CD4-positive, alpha-beta T cell (primary cell): ENCODE measurements around the gene MYOM3. TPM values are rescaled to one million over a fixed set of nuclear protein-coding genes. Genes with fewer than 3 reads are reported as not detected.

Experiments
- ATAC-seq: fragments of 200-7000 bp; cut with Tn5 transposase; one replicate; pipeline ENCODE4 v1.10.0; 2022; ENCODE audit warnings: mild to moderate bottlenecking; ENCODE audit not compliant: poor library complexity
- CTCF ChIA-PET: fragments of 350-600 bp; sonication (Branson Sonifier 250); formaldehyde crosslinking; loops from one replicate; lab custom pipeline; 2021; ENCODE audit warnings: antibody characterized with exemption, inconsistent platforms; lab: Charles Lee
- POLR2A ChIA-PET: fragments of 350-600 bp; sonication (Branson Sonifier 250); formaldehyde crosslinking; loops from one replicate; lab custom pipeline; 2021; ENCODE audit warnings: antibody characterized with exemption, inconsistent platforms; lab: Charles Lee
- DNase-seq, 14 experiments: peaks; one replicate each; pipeline ENCODE4 v3.0.0-alpha.2; 2013 to 2020; ENCODE audit warnings: mixed read lengths in 2 of 14
- H3K27ac ChIP-seq, 2 donors: one replicate each; pipeline versions ENCODE4 v1.5.1 to v1.7.0; 2013; ENCODE audit warnings: low read length in 2 of 2, low read depth in 1 of 2, mild to moderate bottlenecking in 1 of 2
- H3K27me3 ChIP-seq, 2 experiments: 1 replicate in 1 of 2; 2 replicates in 1 of 2; pipeline versions ENCODE4 v1.6.1 to v1.7.0; 2013; ENCODE audit warnings: low read length in 2 of 2, control low read depth in 1 of 2, mild to moderate bottlenecking in 1 of 2, moderate library complexity in 1 of 2; ENCODE audit not compliant: insufficient read depth in 2 of 2, control insufficient read depth in 1 of 2
- H3K36me3 ChIP-seq: one replicate; pipeline ENCODE4 v1.6.1; 2013; ENCODE audit warnings: low read length, control low read depth; ENCODE audit not compliant: insufficient read depth
- H3K4me1 ChIP-seq: one replicate; pipeline ENCODE4 v1.6.1; 2013; ENCODE audit warnings: low read length, control low read depth; ENCODE audit not compliant: insufficient read depth
- H3K4me3 ChIP-seq: one replicate; pipeline ENCODE4 v1.5.1; 2013; ENCODE audit warnings: mild to moderate bottlenecking, low read length, moderate library complexity
- H3K9me3 ChIP-seq, 2 experiments: 1 replicate in 1 of 2; 2 replicates in 1 of 2; pipeline versions ENCODE4 v1.6.1 to v1.7.0; 2013; ENCODE audit warnings: low read length in 2 of 2, mild to moderate bottlenecking in 2 of 2, control low read depth in 1 of 2, moderate library complexity in 1 of 2; ENCODE audit not compliant: control insufficient read depth in 1 of 2, insufficient read depth in 1 of 2
- H3K27ac Mint-ChIP-seq: one replicate; pipeline ENCODE4 v1.8.0; 2020; ENCODE audit warnings: mixed read lengths
- H3K27me3 Mint-ChIP-seq: one replicate; pipeline ENCODE4 v1.8.0; 2021; ENCODE audit warnings: mixed read lengths
- H3K36me3 Mint-ChIP-seq: one replicate; pipeline ENCODE4 v1.8.0; 2021; ENCODE audit warnings: low read depth, mixed read lengths
- H3K4me1 Mint-ChIP-seq: one replicate; pipeline ENCODE4 v1.8.0; 2021; ENCODE audit warnings: low read depth, mixed read lengths
- H3K4me3 Mint-ChIP-seq: one replicate; pipeline ENCODE4 v1.8.0; 2020; ENCODE audit warnings: mild to moderate bottlenecking, mixed read lengths
- H3K9me3 Mint-ChIP-seq: one replicate; pipeline ENCODE4 v1.8.0; 2020; ENCODE audit warnings: mixed read lengths
- intact Hi-C, 2 experiments: fragments of 100-400 bp; cut with DNase I in 1 of 2; cut with micrococcal nuclease in 1 of 2; formaldehyde crosslinking; loops; one replicate each; pipeline versions ENCODE4 v1.15.1 to v1.9.0; 2023 to 2025; cut with DNase I, micrococcal nuclease
- total RNA-seq, 174 experiments: library from RNA in 2 of 174; stranded (reverse) in 2 of 174; gene quantifications; one replicate each; pipeline ENCODE4 v1.2.3 and lab custom pipeline; 2021 to 2026
- TF ChIP-seq, protein P1 (sequence below): fragments of 200-600 bp; IDR thresholded peaks from one replicate; pipeline ENCODE4 v1.8.0; 2022; ENCODE audit warnings: antibody characterized with exemption, mild to moderate bottlenecking

The MYOM3 gene
- total RNA-seq, 2 experiments from 2014 or later: not detected

DNA sequence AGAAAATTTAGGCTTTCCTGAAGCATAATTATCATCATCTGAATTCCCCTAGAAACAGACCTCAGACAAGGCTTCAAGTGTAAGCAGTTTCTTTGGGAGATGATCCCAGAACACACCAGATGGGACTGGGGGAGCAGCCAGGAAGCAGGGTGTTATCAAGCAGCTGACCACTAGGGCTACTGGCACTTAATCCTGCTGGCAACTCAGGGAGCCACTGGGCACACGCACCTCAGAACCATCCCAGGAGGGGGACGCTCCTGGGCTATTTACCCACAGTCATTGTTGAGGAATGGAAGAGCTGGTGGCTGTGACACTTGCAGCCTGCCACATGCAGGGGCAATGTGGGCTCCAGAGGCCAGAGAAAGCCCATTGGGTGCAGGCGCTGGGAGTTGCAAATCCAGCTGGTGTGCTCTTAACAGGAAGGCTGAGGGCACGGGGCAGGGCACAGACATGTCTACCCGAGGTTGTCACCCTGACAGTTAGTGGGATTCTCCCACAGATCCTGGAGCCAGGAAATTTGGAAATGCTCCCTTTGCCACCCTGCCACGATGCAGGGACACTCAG is 46.1 kb upstream of the MYOM3 start:
- H3K4me3 Mint-ChIP-seq: no peak overlapping the region
- H3K4me1 ChIP-seq: no peaks in the 10 kb centered on the region
- H3K9me3 ChIP-seq: no peaks in the 10 kb centered on the region
- DNase-seq (no peak), ATAC-seq (no peak)
- peaks cover 6% of the 10 kb centered on the region for H3K36me3 ChIP-seq
- H3K27ac Mint-ChIP-seq: no peak overlapping the region
- H3K27me3 Mint-ChIP-seq: peaks cover under 1% of the 10 kb centered on the region
- H3K27ac ChIP-seq: no peak overlapping the region
- H3K36me3 Mint-ChIP-seq: peaks cover 4% of the 10 kb centered on the region
- ChIA-PET POLR2A (no interaction called here), CTCF (interaction anchor here (2.0 kb wide), 1 partner anchor 8 kb away, joined by 6 read pairs; no protein-coding TSS in a partner anchor)
- H3K27me3 ChIP-seq: peaks cover 0 to 2% of the 10 kb centered on the region in 2 experiments
- no peak overlapping the region for H3K4me3 ChIP-seq
- intact Hi-C loops: no loop called here
- H3K4me1 Mint-ChIP-seq: no peaks in the 10 kb centered on the region
- TF ChIP-seq, protein P1, sequence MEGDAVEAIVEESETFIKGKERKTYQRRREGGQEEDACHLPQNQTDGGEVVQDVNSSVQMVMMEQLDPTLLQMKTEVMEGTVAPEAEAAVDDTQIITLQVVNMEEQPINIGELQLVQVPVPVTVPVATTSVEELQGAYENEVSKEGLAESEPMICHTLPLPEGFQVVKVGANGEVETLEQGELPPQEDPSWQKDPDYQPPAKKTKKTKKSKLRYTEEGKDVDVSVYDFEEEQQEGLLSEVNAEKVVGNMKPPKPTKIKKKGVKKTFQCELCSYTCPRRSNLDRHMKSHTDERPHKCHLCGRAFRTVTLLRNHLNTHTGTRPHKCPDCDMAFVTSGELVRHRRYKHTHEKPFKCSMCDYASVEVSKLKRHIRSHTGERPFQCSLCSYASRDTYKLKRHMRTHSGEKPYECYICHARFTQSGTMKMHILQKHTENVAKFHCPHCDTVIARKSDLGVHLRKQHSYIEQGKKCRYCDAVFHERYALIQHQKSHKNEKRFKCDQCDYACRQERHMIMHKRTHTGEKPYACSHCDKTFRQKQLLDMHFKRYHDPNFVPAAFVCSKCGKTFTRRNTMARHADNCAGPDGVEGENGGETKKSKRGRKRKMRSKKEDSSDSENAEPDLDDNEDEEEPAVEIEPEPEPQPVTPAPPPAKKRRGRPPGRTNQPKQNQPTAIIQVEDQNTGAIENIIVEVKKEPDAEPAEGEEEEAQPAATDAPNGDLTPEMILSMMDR: no peak
- no peaks in the 10 kb centered on the region for H3K9me3 Mint-ChIP-seq

DNA sequence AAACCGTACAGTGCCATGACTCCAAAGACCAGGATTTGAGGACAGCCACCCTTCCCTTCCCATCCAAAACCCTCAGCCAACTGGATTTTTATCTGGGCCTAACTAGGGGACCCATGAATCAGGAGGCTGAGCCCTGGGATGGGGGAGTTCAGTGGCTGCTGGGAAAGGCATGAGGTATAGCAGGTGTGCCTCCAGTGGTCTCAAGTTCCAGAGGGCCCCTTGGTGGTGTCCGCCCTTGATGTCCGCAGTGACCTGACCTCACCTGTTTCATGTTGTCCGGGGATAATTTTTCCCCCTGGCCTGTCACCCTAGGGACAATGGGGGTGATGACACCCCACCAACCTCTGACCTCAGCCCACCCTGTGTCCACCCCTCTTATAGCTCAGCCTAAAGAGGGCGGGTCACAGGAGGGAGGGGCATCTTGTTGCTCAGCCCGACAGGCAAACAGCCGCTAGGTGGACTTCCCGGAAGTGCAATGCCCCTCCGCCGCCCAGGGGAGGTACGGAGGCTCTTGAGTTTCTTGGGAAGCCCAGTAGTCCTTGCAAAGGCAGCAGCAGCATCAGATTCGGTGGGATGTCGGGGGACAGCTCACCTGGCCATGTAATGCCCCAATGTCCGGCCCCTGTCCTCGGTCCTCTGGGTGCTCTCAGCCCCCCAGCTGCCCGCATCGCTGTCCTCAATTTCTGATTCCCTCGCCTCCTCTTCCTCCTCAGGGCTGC is 44.8 kb upstream of the MYOM3 start:
- no peak for DNase-seq
- Histone ChIP-seq H3K27ac (no peak overlapping the region), H3K9me3 (no peaks in the 10 kb centered on the region), H3K27me3 (peaks cover under 1 to 9% of the 10 kb centered on the region in 2 experiments), H3K4me1 (no peaks in the 10 kb centered on the region), H3K36me3 (peaks cover 6% of the 10 kb centered on the region), H3K4me3 (no peak overlapping the region)
- CTCF ChIA-PET: no interaction called here
- peaks cover 4% of the 10 kb centered on the region for H3K36me3 Mint-ChIP-seq
- H3K4me3 Mint-ChIP-seq: no peak overlapping the region
- intact Hi-C loops: no loop called here
- POLR2A ChIA-PET: no interaction called here
- TF ChIP-seq, protein P1: no peak
- no peaks in the 10 kb centered on the region for H3K9me3 Mint-ChIP-seq
- no peaks in the 10 kb centered on the region for H3K4me1 Mint-ChIP-seq
- peaks cover 11% of the 10 kb centered on the region for H3K27me3 Mint-ChIP-seq
- H3K27ac Mint-ChIP-seq: no peak overlapping the region
- no peak for ATAC-seq

DNA sequence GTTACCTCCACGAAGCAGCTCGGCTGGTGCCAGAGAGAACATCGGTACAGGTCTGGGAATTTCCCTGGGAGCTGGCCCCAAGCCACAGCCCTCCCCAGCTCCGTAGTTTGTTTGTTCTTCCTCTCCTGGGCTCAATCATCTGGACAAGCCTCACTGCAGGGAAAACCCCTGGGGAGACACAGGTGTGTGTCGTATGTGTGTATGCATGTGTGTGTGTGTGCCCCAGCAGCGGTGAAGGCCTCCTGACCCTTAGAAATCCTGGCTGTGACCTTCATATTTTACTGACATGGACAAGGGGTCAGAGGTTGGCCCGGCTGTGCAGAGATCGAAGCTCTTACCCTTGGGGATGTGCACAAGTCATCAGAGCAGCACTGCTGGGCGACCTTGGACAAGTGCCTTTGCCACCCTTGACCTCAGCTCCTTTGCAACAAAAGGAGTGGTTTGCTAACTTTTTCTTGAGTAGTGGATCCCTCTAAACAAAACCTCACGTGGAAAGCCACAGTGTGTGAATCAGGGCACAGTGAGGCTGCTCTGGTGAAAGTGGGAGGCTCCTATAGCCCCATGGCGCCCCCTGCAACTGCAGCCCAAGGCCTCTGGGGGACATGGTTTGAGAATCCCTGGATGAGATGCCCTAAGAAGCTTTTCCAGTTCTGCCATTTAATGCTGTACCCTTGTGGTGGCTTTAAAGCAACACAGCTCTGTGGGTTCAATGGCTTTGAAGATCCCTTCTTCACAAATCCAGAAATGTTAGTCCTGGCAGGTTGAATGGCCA is 43.3 kb upstream of the MYOM3 start:
- peaks cover 6% of the 10 kb centered on the region for H3K36me3 ChIP-seq
- POLR2A ChIA-PET: no interaction called here
- TF ChIP-seq, protein P1: no peak
- peaks cover 9% of the 10 kb centered on the region for H3K4me1 ChIP-seq
- DNase-seq: no peak
- H3K27ac ChIP-seq: no peak overlapping the region
- peaks cover 26% of the 10 kb centered on the region for H3K27me3 Mint-ChIP-seq
- H3K36me3 Mint-ChIP-seq: peaks cover 4% of the 10 kb centered on the region
- H3K4me1 Mint-ChIP-seq: peaks cover 10% of the 10 kb centered on the region
- no peak for ATAC-seq
- H3K27me3 ChIP-seq: peaks cover 4 to 23% of the 10 kb centered on the region in 2 experiments
- no peak overlapping the region for H3K4me3 Mint-ChIP-seq
- H3K9me3 Mint-ChIP-seq: no peaks in the 10 kb centered on the region
- CTCF ChIA-PET: no interaction called here
- no peak overlapping the region for H3K4me3 ChIP-seq
- H3K27ac Mint-ChIP-seq: no peak overlapping the region
- intact Hi-C loops: no loop called here
- H3K9me3 ChIP-seq: no peaks in the 10 kb centered on the region
